Measurements from ENCODE around the gene LRRC36. TPM values are rescaled to one million over a fixed set of nuclear protein-coding genes. Genes with fewer than 3 reads are reported as not detected.

Gene LRRC36
- total and polyA plus RNA-seq, 8 donors = 0.37 to 33.0 (median 0.96) TPM; not detected in 4

DNA sequence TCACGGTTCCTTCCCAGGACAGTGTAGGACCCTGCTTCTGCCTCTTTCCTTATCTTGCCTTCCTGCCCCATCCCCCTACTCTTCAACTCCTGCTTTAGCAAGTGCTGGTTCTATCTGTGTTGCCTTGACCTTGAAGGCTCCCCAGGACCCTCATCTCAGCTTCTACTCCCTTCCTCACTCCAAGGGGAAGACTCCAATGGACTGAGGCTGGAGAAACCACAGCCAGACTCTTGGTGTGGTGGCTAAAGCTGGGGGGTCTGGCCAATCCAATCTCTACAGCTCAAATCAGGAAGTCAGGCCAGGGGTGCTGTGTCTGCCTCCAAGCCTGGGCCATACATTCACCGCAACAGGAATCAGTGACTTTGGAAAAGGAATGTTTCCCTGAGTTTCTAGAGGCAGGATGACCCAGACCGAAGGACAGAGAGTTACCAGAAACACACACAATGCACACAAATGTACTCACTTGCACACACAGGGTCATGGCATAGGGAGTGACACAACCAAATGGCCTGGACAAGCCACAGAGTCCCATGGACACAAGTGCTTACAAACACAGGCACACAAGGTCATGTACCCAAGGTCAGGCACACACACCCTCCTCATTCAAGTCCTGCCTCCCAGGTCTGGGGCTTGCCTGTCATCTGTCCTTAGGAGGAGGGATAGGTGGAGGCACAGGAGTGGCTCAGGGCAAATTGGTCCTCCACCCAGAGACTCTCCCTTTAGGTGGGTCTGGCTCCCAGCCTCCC is 102.6 kb downstream of the LRRC36 start:
- TF ChIP-seq EP300 (IDR thresholded peaks at IDR 0.05) (no peak), POLR2A (IDR thresholded peaks at IDR 0.05) (no peak), POLR2AphosphoS5 (IDR thresholded peaks at IDR 0.05) (no peak)
- TF ChIP-seq, protein P1, sequence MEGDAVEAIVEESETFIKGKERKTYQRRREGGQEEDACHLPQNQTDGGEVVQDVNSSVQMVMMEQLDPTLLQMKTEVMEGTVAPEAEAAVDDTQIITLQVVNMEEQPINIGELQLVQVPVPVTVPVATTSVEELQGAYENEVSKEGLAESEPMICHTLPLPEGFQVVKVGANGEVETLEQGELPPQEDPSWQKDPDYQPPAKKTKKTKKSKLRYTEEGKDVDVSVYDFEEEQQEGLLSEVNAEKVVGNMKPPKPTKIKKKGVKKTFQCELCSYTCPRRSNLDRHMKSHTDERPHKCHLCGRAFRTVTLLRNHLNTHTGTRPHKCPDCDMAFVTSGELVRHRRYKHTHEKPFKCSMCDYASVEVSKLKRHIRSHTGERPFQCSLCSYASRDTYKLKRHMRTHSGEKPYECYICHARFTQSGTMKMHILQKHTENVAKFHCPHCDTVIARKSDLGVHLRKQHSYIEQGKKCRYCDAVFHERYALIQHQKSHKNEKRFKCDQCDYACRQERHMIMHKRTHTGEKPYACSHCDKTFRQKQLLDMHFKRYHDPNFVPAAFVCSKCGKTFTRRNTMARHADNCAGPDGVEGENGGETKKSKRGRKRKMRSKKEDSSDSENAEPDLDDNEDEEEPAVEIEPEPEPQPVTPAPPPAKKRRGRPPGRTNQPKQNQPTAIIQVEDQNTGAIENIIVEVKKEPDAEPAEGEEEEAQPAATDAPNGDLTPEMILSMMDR (IDR thresholded peaks at IDR 0.05) = no peak
- no peak overlapping the region for H3K4me3 ChIP-seq

DNA sequence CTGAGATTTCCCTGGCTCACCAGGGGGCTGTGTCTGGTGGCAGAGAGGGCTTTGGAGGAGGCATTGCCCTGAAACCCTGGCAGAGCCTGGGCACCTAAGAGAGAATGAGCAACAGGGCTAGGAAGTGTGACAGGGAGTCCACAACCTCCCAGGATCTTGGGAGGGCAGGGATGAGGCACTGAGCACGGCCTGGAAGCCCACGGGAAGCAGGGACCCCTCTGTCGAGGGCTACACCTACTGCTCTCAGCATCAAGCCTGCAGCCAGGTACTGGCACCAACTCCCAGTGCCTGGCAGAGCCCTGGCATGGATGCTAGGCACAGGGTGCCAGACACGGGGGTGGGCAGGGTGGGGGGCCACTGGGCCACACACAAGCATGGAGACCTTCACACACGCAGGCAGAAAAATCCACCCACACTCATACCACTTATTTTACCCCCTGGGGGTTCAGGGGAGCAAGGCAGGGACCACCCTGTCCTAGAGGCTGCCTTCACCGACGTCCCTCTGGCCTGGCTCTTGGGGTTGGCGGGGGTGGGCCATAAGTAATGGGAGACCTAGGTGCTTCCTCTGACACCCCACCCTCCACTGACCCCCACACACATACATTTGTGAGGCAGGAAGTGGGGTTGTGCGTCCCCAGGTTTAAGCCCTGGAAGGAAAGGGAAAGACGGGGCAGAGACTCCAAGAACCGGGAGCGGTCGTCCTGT is 103.3 kb downstream of the LRRC36 start:
- H3K36me3 ChIP-seq = no peaks in the 10 kb centered on the region
- H3K9me3 ChIP-seq = no peaks in the 10 kb centered on the region
- DNase-seq = no peak
- no peak for TF ChIP-seq EP300 (IDR thresholded peaks at IDR 0.05)
- no peak for TF ChIP-seq POLR2AphosphoS5 (IDR thresholded peaks at IDR 0.05)
- TF ChIP-seq POLR2A (IDR thresholded peaks at IDR 0.05) = no peak
- TF ChIP-seq, protein P1 (IDR thresholded peaks at IDR 0.05) = no peak
- peaks cover 0 to 57% (median 0%) of the 10 kb centered on the region in 3 donors for H3K27me3 ChIP-seq
- peaks cover 22 to 57% (median 43%) of the 10 kb centered on the region in 4 donors for H3K4me1 ChIP-seq
- WGBS, 5 donors = 24 to 40% (median 34%) methylated on average over 10 to 13 of the region's 13 CpGs
- H3K4me3 ChIP-seq = peak overlapping the region; percentile 50 to 63 (median 53)
- H3K27ac ChIP-seq = peak overlapping the region; percentile 70 to 86 (median 82)
- intact Hi-C loops (cut with DNase I; ENCODE audit: low total_unique reads) = loop anchor here (5.0 kb wide), 1 partner anchor 37 kb away; no protein-coding TSS in a partner anchor

More for the DNA sequence above, 102.6 kb downstream of the LRRC36 start:
- peak; percentile 40 to 59 for DNase-seq
- peak overlapping the region in 1 of 5 donors; percentile 86 for H3K27ac ChIP-seq
- peaks cover 0 to 64% (median 0%) of the 10 kb centered on the region in 3 donors for H3K27me3 ChIP-seq
- intact Hi-C loops (cut with DNase I; ENCODE audit: low total_unique reads) = loop anchor here (5.0 kb wide), 1 partner anchor 38 kb away; no protein-coding TSS in a partner anchor
- WGBS, 5 donors = 77 to 97% (median 97%) methylated on average over 3 of the region's 3 CpGs
- H3K9me3 ChIP-seq = no peaks in the 10 kb centered on the region
- H3K36me3 ChIP-seq = no peaks in the 10 kb centered on the region
- peaks cover 22 to 57% (median 43%) of the 10 kb centered on the region in 4 donors for H3K4me1 ChIP-seq

DNA sequence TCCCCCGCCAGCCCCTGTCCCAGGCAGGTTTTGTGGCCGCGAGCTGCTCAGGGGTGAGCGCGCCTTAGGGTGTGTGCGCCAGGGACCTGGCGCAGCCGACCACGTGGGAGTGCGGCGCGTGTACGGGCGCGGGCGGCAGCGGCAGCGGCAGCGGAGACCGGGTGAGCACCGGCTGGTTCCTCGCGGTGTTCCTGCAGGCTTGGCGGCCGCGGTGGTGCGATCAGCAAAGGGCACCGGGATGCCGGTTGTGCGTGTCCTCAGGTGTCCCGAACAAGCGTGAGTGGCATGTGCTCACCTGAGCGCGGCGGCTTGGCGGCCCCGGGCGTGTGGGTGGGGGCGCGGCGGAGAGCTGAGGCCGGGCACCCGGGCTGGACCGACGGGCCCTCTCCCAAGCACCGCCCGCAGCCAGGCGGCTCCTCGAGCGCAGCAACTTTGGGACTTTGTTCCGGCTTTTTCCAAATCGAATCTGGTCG is 103.9 kb downstream of the LRRC36 start:
- peak overlapping the region; percentile 70 to 86 (median 82) for H3K27ac ChIP-seq
- 0 to 3% (median 1%) methylated on average over 23 to 52 of the region's 53 CpGs for WGBS, 5 donors
- H3K27me3 ChIP-seq = peaks cover 0 to 51% (median 0%) of the 10 kb centered on the region in 3 donors
- H3K9me3 ChIP-seq = no peaks in the 10 kb centered on the region
- intact Hi-C loops (cut with DNase I; ENCODE audit: low total_unique reads) = no loop called here
- peak overlapping the region; percentile 50 to 63 (median 53) for H3K4me3 ChIP-seq
- H3K4me1 ChIP-seq = peaks cover 22 to 55% (median 43%) of the 10 kb centered on the region in 4 donors
- DNase-seq = peak; percentile 65 to 81
- H3K36me3 ChIP-seq = peaks cover 0 to 3% (median 2%) of the 10 kb centered on the region in 4 donors
- TF ChIP-seq POLR2AphosphoS5 (IDR thresholded peaks at IDR 0.05) (peak in 2 of 3 donors; percentile 17 to 18), EP300 (IDR thresholded peaks at IDR 0.05) (no peak)

DNA sequence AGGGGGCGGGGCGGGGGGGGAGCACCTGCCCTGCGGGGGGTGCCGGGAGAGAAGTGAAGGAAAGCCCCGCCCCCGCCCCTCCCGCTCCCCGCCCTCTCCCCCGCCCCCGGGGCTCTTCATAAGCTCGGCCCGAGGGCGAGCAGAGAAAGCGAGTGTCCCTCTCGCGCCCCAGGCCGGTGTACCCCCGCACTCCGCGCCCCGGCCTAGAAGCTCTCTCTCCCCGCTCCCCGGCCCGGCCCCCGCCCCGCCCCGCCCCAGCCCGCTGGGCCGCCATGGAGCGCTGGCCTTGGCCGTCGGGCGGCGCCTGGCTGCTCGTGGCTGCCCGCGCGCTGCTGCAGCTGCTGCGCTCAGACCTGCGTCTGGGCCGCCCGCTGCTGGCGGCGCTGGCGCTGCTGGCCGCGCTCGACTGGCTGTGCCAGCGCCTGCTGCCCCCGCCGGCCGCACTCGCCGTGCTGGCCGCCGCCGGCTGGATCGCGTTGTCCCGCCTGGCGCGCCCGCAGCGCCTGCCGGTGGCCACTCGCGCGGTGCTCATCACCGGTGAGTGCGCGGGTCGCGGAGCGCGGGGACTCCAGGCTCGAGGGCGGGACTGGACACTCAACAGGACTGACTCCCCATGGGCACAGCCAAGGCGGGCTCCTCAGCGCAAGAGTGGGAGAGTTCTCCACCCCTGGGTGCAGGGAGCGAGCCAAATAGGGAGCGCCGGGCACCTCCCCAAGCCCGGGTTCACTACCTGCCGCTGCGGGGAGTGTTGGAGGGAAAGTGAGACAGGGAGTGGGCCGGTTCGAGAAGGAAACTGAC is 104.6 kb downstream of the LRRC36 start, which contains the start of gene HSD11B2:
TSS of gene HSD11B2 (plus strand) at position 145 of the 798 bp plus-strand sequence. CDS start at position 273, 128 bp downstream.
- Histone ChIP-seq H3K4me1 (peaks cover 22 to 49% (median 43%) of the 10 kb centered on the region in 4 donors), H3K9me3 (no peaks in the 10 kb centered on the region), H3K27me3 (peaks cover 0 to 45% (median 0%) of the 10 kb centered on the region in 3 donors), H3K4me3 (peak within 1 kb of the TSS; percentile 50 to 63 (median 53)), H3K36me3 (peaks cover 2 to 10% (median 8%) of the 10 kb centered on the region in 4 donors), H3K27ac (peak within 1 kb of the TSS; percentile 70 to 86 (median 82))
- intact Hi-C loops (cut with DNase I; ENCODE audit: low total_unique reads) = no loop called here
- peak; percentile 71 to 87 for DNase-seq
- WGBS, 5 donors = 1 to 3% (median 1%) methylated on average over 17 to 86 of the region's 87 CpGs
- TF ChIP-seq, protein P1 (IDR thresholded peaks at IDR 0.05) = no peak
- TF ChIP-seq POLR2AphosphoS5 (IDR thresholded peaks at IDR 0.05) = no peak
